GM10847 (cell line): ENCODE results near the gene SKA2.

Experiments
- POLR2A ChIP-seq: IDR thresholded peaks from 2 replicates; pipeline ENCODE4 v1.6.1; 2011; ENCODE audit not compliant: insufficient read length; ENCODE audit errors: extremely low read depth

Gene SKA2

GRCh38 chr17:59073972-59074371 is 81.0 kb downstream of the SKA2 start:
- no peak for TF ChIP-seq POLR2A

- no peak for TF ChIP-seq POLR2A
Measured at GRCh38 chr17:59069856-59070255, 85.1 kb downstream of the SKA2 start.

GRCh38 chr17:59067756-59068155 is 87.2 kb downstream of the SKA2 start:
- TF ChIP-seq POLR2A = no peak

GRCh38 chr17:59067340-59067739 is 87.6 kb downstream of the SKA2 start:
- TF ChIP-seq POLR2A = no peak

- TF ChIP-seq POLR2A = no peak
Measured at GRCh38 chr17:59062509-59062908, 92.5 kb downstream of the SKA2 start.
